Left cardiac atrium (tissue), 2 donors: Measurements from ENCODE around the gene ZNF880. TPM values are rescaled to one million over a fixed set of nuclear protein-coding genes. Genes with fewer than 3 reads are reported as not detected.

Experiments used
- total RNA-seq, 2 donors: library from RNA; stranded (reverse); fragmentation: NEBNext Ultra II Directional; extraction: Animal tissue kit (Norgen Biotek cat#: 25700); gene quantifications; one replicate each; pipeline ENCODE4 v1.2.1, GENCODE V29; 2021
- donor health status: DM: no; HTN: yes; CAD: no; lungs with severe emphysema.
- donor health status: DM: yes; HTN: yes; CAD: no.

ZNF880 gene
- total RNA-seq, 2 donors from 2014 or later: 17.2 to 22.2 TPM

Other genes with a start within 250 kb of the ZNF880 start
- gene ZNF616, start 230.0 kb upstream of the ZNF880 start, total RNA-seq: 1 to 10 TPM; 5.4 to 7.8 TPM
- gene ZNF836, start 198.3 kb upstream of the ZNF880 start, total RNA-seq: 10 to 100 TPM in 1 of 2 donors, 1 to 10 TPM in 1; 8.9 to 10.5 TPM
- 100 to 1,000 TPM; 276 to 389 TPM for gene PPP2R1A, start 179.9 kb upstream of the ZNF880 start, total RNA-seq
- gene ZNF766, start 100.3 kb upstream of the ZNF880 start, total RNA-seq: 10 to 100 TPM; 12.5 to 14.1 TPM
- gene ZNF480, start 72.8 kb upstream of the ZNF880 start, total RNA-seq: 10 to 100 TPM; 20.0 to 21.5 TPM
- gene ZNF610, start 33.7 kb upstream of the ZNF880 start, total RNA-seq: 1 to 10 TPM; 1.3 to 2.4 TPM
- gene ZNF528, start 27.9 kb downstream of the ZNF880 start, total RNA-seq: 10 to 100 TPM; 13.7 to 17.0 TPM
- under 1 TPM; 0.24 to 0.31 TPM for gene ZNF534, start 59.2 kb downstream of the ZNF880 start, total RNA-seq
- gene ZNF578, start 83.6 kb downstream of the ZNF880 start, total RNA-seq: 1 to 10 TPM; 2.2 to 2.7 TPM
- gene ZNF808, start 157.7 kb downstream of the ZNF880 start, total RNA-seq: 10 to 100 TPM; 25.1 to 29.3 TPM
- 10 to 100 TPM; 14.6 to 18.4 TPM for gene ZNF701, start 200.4 kb downstream of the ZNF880 start, total RNA-seq